Esophagus muscularis mucosa (tissue), 4 donors: ENCODE data around the gene IL12A. TPM values are rescaled to one million over a fixed set of nuclear protein-coding genes. Genes with fewer than 3 reads are reported as not detected.

Experiments
- DNase-seq: peaks from one replicate; pipeline ENCODE4 v3.0.0-alpha.2; 2017; ENCODE audit errors: extremely low spot score
- H3K27ac ChIP-seq, 4 donors: fragments of 200-600 bp; sonication (generic); replicated peaks in 1 of 4; 1 replicate in 3 of 4; 2 replicates in 1 of 4; pipeline ENCODE4 v1.5.1; 2016 to 2019; ENCODE audit warnings: mild to moderate bottlenecking in 1 of 4
- H3K27me3 ChIP-seq, 4 donors: fragments of 200-600 bp; sonication (generic); one replicate each; pipeline versions ENCODE4 v1.5.1 to v1.6.0; 2016 to 2019
- H3K36me3 ChIP-seq, 4 donors: fragments of 200-600 bp; sonication (generic); one replicate each; pipeline ENCODE4 v1.5.1; 2016 to 2019
- H3K4me1 ChIP-seq, 4 donors: fragments of 200-600 bp; sonication (generic); one replicate each; pipeline ENCODE4 v1.5.1; 2016 to 2019
- H3K4me3 ChIP-seq, 4 donors: fragments of 200-600 bp; sonication (generic); 1 replicate in 2 of 4; 2 replicates in 2 of 4; pipeline ENCODE4 v1.5.1; 2016 to 2019; ENCODE audit warnings: mild to moderate bottlenecking in 4 of 4, moderate library complexity in 1 of 4
- H3K9me3 ChIP-seq, 4 donors: fragments of 200-600 bp; sonication (generic); 1 replicate in 3 of 4; 2 replicates in 1 of 4; pipeline ENCODE4 v1.5.1; 2016 to 2019
- EP300 ChIP-seq: sonication (generic); formaldehyde crosslinking; IDR thresholded peaks from one replicate; pipeline ENCODE4 v1.6.1; 2017; ENCODE audit warnings: antibody characterized with exemption
- POLR2A ChIP-seq: fragments of 450-650 bp; IDR thresholded peaks from one replicate; pipeline ENCODE4 v1.6.1; 2017; ENCODE audit warnings: antibody characterized with exemption, moderate library complexity, mild to moderate bottlenecking, low read depth
- POLR2AphosphoS5 ChIP-seq, 2 donors: sonication (generic); formaldehyde crosslinking; IDR thresholded peaks; one replicate each; pipeline ENCODE4 v1.6.1; 2017; ENCODE audit warnings: antibody characterized with exemption in 2 of 2
- WGBS: methylation state at CpG from one replicate; pipeline ENCODE4 v1.1.5; 2018; 5-methylcytosine and 5-hydroxymethylcytosine counted together
- intact Hi-C: fragments of 100-400 bp; cut with DNase I; formaldehyde crosslinking; loops from one replicate; pipeline ENCODE4 v1.15.1; 2023
- total RNA-seq, 4 donors: library from RNA; depleted of rRNA; stranded (reverse); fragments of >200 nt; gene quantifications; one replicate each; pipeline versions ENCODE4 v1.1.0 to v1.2.1, GENCODE V29; 2016
- TF ChIP-seq, protein P1 (sequence below), 3 experiments: fragments of 200-600 bp in 2 of 3; fragments of 450-650 bp in 1 of 3; sonication (generic) in 2 of 3; IDR thresholded peaks; one replicate each; pipeline ENCODE4 v1.5.1; 2017 to 2019; ENCODE audit warnings: antibody characterized with exemption in 3 of 3, mild to moderate bottlenecking in 2 of 3, moderate library complexity in 1 of 3

IL12A gene
- total RNA-seq, 4 donors from 2014 or later = 0.42 to 2.4 (median 0.99) TPM

DNA sequence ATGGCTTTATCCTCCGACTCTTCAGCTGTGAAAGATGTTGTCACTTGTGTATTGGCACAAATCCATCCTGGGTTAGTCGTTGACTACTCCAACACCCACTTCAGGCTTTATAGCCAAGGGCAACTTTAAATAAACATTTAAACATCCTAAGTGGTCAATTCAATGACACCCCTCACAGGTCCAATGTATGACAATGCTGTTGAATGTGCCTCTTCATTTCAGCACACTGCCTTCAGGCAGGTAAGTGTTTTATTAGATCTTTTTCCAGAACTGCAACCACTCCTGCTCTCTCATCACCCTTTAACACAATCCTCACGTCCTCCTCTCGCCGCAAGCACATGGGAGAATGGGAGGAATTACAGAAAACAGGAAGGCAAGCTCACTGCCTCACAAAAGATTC, 30.3 kb downstream of the IL12A start:
- intact Hi-C loops = no loop called here

DNA sequence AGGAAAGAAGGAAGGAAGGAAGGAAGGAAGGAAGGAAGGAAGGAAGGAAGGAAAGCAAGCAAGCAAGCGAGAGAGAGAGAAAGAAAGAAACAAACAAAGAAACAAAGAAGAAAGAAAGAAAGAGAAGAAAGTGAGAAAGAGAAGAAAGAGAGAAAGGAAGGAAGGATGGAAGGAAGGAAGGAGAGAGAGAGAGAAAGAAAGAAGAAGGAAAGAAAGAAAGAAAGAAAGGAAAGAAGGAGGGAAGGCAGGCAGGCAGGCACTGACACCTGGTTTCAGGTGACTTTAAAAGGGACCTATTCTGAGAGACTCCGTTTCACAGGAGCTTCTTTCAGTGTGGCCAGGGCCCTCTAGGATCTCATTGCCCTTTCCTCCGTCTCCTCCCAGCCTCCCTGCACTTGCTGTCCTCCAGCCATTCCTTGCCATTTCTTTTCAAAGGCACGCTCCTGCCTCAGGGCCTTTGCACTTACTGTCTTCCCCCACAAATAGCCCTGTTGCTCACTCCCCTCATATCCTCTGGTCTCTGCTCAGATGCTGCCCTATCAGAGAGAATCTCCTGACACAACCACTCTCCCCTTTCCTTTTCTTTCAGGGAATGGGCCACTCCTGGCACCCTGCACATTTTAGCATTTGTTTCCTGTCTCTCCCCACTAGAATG, 31.5 kb downstream of the IL12A start:
- Histone ChIP-seq H3K27me3 (no peaks in the 10 kb centered on the region), H3K4me1 (no peaks in the 10 kb centered on the region), H3K4me3 (no peak overlapping the region), H3K27ac (no peak overlapping the region), H3K36me3 (no peaks in the 10 kb centered on the region), H3K9me3 (no peaks in the 10 kb centered on the region)
- 87% methylated on average over 4 of the region's 4 CpGs for WGBS
- no peak for DNase-seq
- TF ChIP-seq, protein P1, sequence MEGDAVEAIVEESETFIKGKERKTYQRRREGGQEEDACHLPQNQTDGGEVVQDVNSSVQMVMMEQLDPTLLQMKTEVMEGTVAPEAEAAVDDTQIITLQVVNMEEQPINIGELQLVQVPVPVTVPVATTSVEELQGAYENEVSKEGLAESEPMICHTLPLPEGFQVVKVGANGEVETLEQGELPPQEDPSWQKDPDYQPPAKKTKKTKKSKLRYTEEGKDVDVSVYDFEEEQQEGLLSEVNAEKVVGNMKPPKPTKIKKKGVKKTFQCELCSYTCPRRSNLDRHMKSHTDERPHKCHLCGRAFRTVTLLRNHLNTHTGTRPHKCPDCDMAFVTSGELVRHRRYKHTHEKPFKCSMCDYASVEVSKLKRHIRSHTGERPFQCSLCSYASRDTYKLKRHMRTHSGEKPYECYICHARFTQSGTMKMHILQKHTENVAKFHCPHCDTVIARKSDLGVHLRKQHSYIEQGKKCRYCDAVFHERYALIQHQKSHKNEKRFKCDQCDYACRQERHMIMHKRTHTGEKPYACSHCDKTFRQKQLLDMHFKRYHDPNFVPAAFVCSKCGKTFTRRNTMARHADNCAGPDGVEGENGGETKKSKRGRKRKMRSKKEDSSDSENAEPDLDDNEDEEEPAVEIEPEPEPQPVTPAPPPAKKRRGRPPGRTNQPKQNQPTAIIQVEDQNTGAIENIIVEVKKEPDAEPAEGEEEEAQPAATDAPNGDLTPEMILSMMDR (IDR thresholded peaks at IDR 0.05) = no peak
- TF ChIP-seq EP300 (no peak), POLR2A (no peak)
- intact Hi-C loops = no loop called here

More for the DNA sequence above, 30.3 kb downstream of the IL12A start:
- H3K4me3 ChIP-seq = no peak overlapping the region
- WGBS = 63% methylated on average over 5 of the region's 5 CpGs
- no peaks in the 10 kb centered on the region for H3K27me3 ChIP-seq
- no peak for DNase-seq
- H3K36me3 ChIP-seq = no peaks in the 10 kb centered on the region
- TF ChIP-seq EP300 = no peak
- TF ChIP-seq POLR2A = no peak
- TF ChIP-seq, protein P1 (IDR thresholded peaks at IDR 0.05) = no peak
- TF ChIP-seq POLR2AphosphoS5 (IDR thresholded peaks at IDR 0.05) = no peak
- H3K9me3 ChIP-seq = no peaks in the 10 kb centered on the region
- H3K27ac ChIP-seq = no peak overlapping the region
- H3K4me1 ChIP-seq = no peaks in the 10 kb centered on the region

DNA sequence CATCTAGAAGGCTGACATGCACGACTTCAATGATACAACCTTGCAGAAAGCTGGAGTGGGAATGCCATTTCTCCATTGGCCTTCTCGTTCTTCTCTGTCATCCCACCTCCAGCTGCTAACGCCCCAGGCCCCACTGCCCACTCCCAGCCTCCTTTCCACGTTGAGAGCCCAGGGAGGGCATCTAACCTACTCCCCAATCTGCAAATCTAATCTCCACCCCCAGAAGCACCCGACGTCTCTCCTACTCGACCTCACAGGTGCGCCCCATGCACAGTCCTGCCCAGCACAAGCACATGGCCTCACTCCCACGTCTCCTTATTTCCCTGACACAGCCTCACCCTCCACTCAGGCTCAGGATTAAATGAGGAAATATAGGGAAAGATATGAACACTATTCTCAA, 33.4 kb downstream of the IL12A start:
- 78% methylated on average over 9 of the region's 9 CpGs for WGBS
- no peaks in the 10 kb centered on the region for H3K9me3 ChIP-seq
- H3K27me3 ChIP-seq = no peaks in the 10 kb centered on the region
- H3K4me3 ChIP-seq = no peak overlapping the region
- no peaks in the 10 kb centered on the region for H3K36me3 ChIP-seq
- no peaks in the 10 kb centered on the region for H3K4me1 ChIP-seq
- TF ChIP-seq EP300 = no peak
- no peak for TF ChIP-seq POLR2AphosphoS5 (IDR thresholded peaks at IDR 0.05)
- no peak for TF ChIP-seq POLR2A
- intact Hi-C loops = no loop called here
- DNase-seq = no peak
- H3K27ac ChIP-seq = no peak overlapping the region

DNA sequence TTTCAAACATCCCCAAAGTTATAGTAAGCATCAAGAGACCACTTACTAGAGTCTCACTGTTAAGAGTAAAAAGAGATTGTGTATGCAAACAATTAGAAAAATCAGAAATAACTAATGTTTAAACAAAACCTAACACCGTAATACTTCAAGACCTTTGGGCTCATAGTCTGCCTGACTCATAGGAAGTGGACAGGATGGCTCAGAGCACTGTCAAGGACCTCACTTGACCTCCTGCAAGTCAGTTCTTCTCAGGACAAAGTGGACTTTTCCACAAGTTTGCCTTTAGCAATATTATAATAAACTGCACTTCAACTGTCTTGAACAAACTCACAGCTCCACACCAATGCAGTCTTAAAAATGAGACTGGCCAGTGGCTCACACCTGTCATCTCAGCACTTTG, 34.8 kb downstream of the IL12A start:
- Histone ChIP-seq H3K36me3 (no peaks in the 10 kb centered on the region), H3K27me3 (no peaks in the 10 kb centered on the region), H3K4me3 (no peak overlapping the region), H3K4me1 (no peaks in the 10 kb centered on the region), H3K9me3 (no peaks in the 10 kb centered on the region), H3K27ac (no peak overlapping the region)
- DNase-seq = no peak
- 78% methylated on average over 1 of the region's 1 CpG for WGBS
- TF ChIP-seq EP300 (no peak), POLR2AphosphoS5 (IDR thresholded peaks at IDR 0.05) (no peak)
- TF ChIP-seq, protein P1 (IDR thresholded peaks at IDR 0.05) = no peak
- intact Hi-C loops = no loop called here

DNA sequence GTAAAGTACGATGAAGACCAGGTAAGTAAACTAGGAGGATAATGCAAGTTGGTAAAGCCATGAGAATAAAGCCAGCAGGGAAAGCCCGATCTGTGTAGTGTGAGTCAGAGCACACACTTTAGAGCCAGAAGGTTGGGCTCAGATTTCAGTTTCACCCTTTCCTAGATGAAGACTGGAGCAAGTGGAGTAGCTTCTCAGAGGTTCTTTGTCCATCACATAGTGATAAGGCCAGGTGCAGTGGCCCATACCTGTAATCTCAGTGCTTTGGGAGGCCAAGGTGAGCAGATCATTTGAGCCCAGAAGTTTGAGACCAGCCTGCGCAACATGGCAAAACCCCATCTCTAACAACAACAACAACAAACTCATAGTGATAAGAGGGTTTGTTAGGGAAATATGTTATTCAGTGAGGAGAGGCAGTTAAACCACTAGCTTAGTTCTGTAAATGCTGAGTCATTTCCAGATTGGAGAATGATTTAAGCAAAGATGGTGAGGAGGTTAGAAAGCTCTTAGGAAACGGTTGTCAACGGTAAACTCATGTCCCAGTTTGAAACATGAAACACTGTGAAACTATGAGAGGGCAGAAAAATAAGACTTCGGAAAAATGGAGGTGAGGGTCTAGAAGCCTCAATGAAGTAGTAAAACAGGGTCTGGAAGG, 39.0 kb downstream of the IL12A start:
- WGBS = 72% methylated on average over 6 of the region's 6 CpGs
- no peak for DNase-seq
- TF ChIP-seq, protein P1 (IDR thresholded peaks at IDR 0.05) = no peak
- no peak for TF ChIP-seq EP300
- no peak for TF ChIP-seq POLR2AphosphoS5 (IDR thresholded peaks at IDR 0.05)
- no peak for TF ChIP-seq POLR2A
- Histone ChIP-seq H3K36me3 (no peaks in the 10 kb centered on the region), H3K9me3 (no peaks in the 10 kb centered on the region), H3K4me1 (no peaks in the 10 kb centered on the region), H3K27me3 (no peaks in the 10 kb centered on the region), H3K27ac (no peak overlapping the region), H3K4me3 (no peak overlapping the region)
- intact Hi-C loops = no loop called here
